Measurements from ENCODE around the gene GDPD3.
A peak's percentile ranks its signal among the peaks of the same experiment; 100 is the strongest.

Gene GDPD3

DNA sequence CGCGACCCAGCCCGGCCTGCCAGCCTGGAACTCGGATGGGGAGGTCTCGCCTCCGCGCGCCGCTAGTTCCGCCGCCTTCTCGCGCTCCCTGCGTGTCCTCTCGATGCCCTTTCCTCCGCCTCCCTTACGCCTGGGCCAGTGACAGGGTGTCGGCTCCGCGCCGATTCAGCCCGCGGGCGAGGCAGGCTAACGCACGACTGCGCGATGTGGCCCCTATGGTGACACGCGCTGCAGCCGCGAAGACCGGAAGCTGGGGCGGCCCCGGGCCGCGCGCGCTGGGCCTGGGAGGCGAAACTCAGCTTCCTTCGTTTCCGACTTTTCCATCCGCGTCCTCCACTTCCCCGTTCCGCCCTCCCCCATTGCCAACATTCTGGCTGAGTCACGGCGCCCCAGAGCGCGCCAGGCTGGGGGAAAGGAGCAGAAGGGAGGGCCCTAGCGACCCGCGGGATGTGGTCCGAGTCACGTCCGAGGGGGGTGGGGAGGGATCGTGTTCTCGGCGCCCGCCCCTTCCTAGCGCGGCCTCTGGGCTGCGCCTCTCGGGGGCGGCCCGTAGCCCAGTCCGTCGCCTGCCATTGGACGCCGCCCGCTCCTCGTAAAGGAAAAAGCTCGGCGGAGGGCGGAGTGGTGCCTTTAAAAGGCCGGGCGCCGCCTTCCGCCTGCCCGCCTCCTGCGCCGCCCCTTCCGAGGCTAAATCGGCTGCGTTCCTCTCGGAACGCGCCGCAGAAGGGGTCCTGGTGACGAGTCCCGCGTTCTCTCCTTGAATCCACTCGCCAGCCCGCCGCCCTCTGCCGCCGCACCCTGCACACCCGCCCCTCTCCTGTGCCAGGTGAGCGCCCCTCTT, 48.0 kb downstream of the GDPD3 start, which contains the start of gene ALDOA:
ALDOA (plus strand) TSS at position 659 of the 841 bp plus-strand sequence. CDS start 1,138 bp downstream, outside the sequence.
- DNase-seq (ENCODE audit: low read depth, low spot score): peak; percentile 95

DNA sequence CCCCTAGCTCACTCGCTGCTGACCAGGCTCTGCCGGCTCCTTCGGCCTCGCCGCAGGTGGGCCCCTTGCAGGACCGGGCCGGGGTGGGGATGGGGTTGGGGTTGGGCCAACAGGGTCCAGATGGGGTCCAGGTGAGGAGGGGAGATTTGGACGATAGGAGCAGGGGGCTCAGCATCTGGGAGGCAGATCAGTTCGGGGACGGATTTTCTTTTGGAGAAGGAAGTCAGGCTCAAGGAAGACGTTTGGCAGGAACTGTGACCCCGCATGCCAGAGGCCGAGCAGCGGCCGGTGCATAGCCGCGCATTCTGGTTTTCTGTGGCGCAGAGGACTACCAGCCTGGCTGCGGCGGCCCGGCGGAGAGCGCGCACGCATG, 48.6 kb downstream of the GDPD3 start:
- H3K4me3 ChIP-seq (ENCODE audit: low read length): peak overlapping the region; percentile 92
- no peak for DNase-seq (ENCODE audit: low read depth, low spot score)

More for the DNA sequence above, 48.0 kb downstream of the GDPD3 start, which contains the start of gene ALDOA:
- peak within 1 kb of the TSS; percentile 92 for H3K4me3 ChIP-seq (ENCODE audit: low read length)

DNA sequence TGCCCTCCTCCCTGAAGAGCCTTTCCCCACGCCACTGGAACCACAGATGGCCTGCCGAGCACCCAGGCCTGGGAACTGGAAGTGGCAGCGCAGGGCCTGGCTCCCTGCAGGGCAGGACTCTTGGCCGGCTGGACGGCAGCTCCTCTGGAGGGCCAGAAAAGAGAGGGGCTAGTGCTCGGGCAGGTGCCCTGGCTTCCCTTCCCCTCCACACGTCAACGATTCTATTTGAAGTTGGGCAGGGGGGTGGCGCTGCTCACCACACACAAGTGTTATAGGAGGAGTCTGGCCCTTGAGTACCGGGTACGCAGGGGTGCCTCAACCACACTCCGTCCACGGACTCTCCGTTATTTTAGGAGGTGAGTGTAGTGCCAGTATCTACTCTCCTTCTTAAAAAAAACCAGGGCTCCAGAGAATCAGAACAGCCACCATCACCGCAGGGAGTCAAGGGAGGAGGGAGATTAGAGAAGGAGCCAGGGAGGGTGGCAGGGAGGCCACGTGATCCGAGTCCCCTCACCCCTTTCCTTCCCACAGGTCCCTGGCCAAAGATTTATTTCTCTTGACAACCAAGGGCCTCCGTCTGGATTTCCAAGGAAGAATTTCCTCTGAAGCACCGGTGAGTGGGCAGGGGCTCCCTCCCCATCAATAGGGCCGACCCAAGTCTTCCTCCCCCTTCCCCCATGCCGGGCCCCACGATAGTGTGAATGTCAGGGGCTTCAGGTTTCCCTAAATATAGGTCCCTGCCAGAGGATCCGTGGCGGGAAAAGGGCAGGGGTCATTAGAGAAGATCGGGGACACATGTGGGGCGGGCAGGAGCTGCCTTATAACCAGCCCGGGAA, 49.2 kb downstream of the GDPD3 start:
- H3K4me3 ChIP-seq (ENCODE audit: low read length): peak overlapping the region; percentile 92
- DNase-seq (ENCODE audit: low read depth, low spot score): peak; percentile 75

DNA sequence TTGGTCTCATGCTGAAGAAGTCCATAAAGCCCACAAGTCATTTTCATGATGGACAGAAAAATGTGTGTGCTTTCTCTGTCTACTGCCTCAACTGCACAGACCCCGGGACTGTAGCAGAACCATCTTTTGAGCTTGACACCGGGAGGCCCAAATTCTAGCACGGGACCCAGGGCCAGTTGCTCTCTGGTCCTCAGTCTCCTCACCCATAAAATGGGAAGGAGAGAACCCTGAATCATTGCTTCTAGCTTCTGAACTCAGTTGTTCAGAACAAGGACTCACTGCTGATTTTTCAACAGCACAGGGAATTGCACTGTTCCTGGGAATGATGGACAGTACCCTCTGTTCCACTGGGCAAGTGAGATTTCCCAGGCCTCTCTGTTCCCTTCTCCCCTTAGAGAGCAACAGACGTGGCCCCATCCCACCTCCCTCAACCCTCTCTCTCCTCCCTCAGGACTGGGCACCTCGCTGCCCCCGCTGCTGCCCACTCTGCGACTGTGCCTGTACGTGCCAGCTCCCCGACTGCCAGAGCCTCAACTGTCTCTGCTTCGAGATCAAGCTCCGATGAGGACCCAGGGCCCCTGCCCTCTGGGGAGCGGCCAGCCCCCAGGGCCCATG, 50.0 kb downstream of the GDPD3 start:
- H3K4me3 ChIP-seq (ENCODE audit: low read length): peak overlapping the region; percentile 92
- no peak for DNase-seq (ENCODE audit: low read depth, low spot score)

DNA sequence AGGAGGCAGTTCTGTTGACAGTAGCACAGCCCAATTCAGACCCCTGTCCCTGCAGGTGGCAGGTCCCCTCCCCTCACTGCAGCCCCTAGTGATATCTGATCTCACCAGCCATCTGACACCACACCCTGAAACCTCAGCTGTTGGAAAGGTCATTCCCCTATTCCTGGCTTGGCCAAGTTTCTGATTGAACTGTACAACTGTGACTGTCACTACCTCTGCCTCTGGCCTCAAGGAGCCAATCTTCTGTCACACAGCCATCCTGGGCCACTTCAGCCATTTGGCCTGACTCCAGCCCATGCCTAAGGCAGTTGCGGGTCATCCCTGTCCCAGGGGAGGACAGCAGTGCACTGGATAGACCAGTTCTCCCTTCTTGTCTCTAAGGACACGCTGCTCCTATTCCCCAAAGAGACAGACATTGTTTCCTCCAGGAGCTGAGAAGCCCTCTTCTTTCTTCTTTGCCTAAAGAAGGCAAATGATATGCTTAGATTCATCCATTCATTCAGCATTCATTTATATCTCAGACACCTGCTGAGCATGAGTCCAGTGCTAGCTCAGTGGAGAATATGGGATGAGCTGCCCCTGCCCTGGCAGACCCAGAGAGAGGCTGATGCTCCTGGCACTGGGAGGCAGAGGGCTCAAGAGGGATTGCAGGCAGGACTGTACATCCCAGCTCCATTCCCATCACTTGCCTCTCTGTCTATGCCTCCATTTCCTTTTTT, 52.3 kb downstream of the GDPD3 start:
- no peak for DNase-seq (ENCODE audit: low read depth, low spot score)
- H3K4me3 ChIP-seq (ENCODE audit: low read length): no peak overlapping the region

DNA sequence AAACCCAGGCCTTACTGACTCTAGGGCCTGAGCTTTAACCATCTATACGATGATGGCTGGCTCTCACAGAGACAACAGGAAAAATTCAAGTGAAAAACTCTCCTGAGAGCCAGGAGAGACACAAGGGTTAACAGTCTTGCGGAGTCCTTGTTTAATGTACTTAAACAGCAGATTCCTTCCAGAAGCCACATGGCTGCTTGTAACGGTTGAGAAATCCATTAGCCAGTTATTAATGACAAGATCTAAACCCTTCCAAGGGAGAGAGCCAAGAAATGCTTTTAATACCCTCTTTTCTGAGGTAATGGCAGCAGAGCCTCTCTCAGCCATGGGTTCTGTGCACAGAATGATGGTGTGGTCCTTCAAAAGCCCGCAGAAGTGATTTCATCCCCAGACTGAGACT, 53.0 kb downstream of the GDPD3 start:
- H3K4me3 ChIP-seq (ENCODE audit: low read length): no peak overlapping the region
- DNase-seq (ENCODE audit: low read depth, low spot score): no peak

DNA sequence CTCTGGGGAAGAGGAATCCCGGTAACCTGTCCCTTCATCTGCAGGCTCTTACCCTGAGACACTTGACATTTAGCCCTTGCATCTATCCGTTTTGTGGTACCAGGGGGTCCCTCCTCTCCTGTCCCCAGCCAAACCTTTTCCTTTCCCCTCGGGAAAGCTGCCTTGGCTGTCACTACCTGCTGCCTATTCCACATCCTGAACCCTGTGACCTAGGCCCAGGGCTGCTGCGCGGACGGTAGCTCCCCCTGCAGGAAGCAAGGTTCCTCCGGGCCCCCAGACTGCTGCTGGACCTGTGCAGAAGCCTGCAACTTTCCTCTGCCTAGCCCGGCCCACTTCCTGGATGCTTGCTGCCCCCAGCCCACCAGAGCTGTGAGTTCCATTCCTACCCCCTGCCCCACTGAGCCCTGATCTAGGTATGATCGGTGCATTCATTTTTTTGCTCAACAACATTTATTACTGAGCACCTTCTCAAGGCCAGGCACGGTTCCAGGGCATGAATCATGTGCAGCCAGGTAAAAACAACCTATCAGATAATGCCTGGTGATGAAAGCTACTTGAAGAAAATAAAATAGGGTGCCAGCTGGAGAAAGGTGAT, 58.3 kb downstream of the GDPD3 start:
- DNase-seq (ENCODE audit: low read depth, low spot score): no peak
- no peak overlapping the region for H3K4me3 ChIP-seq (ENCODE audit: low read length)

Data from Jurkat, Clone E6-1 (cell line).